HepG2 (cell line): Measurements from ENCODE around the gene THUMPD2. TPM values are rescaled to one million over a fixed set of nuclear protein-coding genes. Genes with fewer than 3 reads are reported as not detected.

Experiments used
- AHR ChIP-seq: IDR thresholded peaks from 2 replicates; pipeline ENCODE4 v1.6.1; 2018; ENCODE audit warnings: missing genetic modification reagents, missing compliant biosample characterization
- ASH2L ChIP-seq: fragments of 300-600, 200-600 bp; sonication (generic); IDR thresholded peaks from 2 replicates; pipeline ENCODE4 v1.7.0; 2017; ENCODE audit warnings: low read depth, mild to moderate bottlenecking, moderate library complexity, mixed read lengths, low read length; ENCODE audit not compliant: insufficient read length
- ATAD3A ChIP-seq: sonication (generic); formaldehyde crosslinking; IDR thresholded peaks from 2 replicates; pipeline ENCODE4 v1.4.0; 2020; ENCODE audit warnings: missing genetic modification reagents
- ELF3 ChIP-seq: IDR thresholded peaks from 2 replicates; pipeline ENCODE4 v1.6.1; 2016; ENCODE audit warnings: missing genetic modification reagents, missing compliant biosample characterization
- ELF4 ChIP-seq: sonication (generic); formaldehyde crosslinking; IDR thresholded peaks from 2 replicates; pipeline ENCODE4 v1.5.0; 2020; ENCODE audit warnings: missing genetic modification reagents, mild to moderate bottlenecking, moderate library complexity, borderline replicate concordance
- ETV5 ChIP-seq: IDR thresholded peaks from 2 replicates; pipeline ENCODE4 v1.6.1; 2018; ENCODE audit warnings: missing biosample characterization, missing genetic modification reagents, inconsistent platforms, borderline replicate concordance
- GPN1 ChIP-seq: sonication (generic); formaldehyde crosslinking; IDR thresholded peaks from 2 replicates; pipeline ENCODE4 v1.5.1; 2020; ENCODE audit warnings: missing genetic modification reagents, borderline replicate concordance
- HMGA1 ChIP-seq: sonication (generic); formaldehyde crosslinking; conservative IDR thresholded peaks from 2 replicates; pipeline ENCODE4 v1.4.0; 2020; ENCODE audit warnings: missing genetic modification reagents
- ISX ChIP-seq: sonication (generic); formaldehyde crosslinking; conservative IDR thresholded peaks from 2 replicates; pipeline ENCODE4 v1.5.0; 2020; ENCODE audit warnings: missing genetic modification reagents
- MEF2D ChIP-seq: sonication (generic); formaldehyde crosslinking; IDR thresholded peaks from 2 replicates; pipeline ENCODE4 v1.5.1; 2020; ENCODE audit warnings: mild to moderate bottlenecking, missing genetic modification reagents
- NR2F1 ChIP-seq, 2 experiments: fragments of 450-650 bp in 1 of 2; formaldehyde crosslinking in 1 of 2; IDR thresholded peaks; 2 replicates each; pipeline versions ENCODE4 v1.5.0 to v1.6.1; 2016 to 2020; ENCODE audit warnings: mild to moderate bottlenecking in 1 of 2, missing compliant biosample characterization in 1 of 2, missing genetic modification reagents in 1 of 2, moderate library complexity in 1 of 2
- PLRG1 ChIP-seq: fragments of 450-650 bp; conservative IDR thresholded peaks from 2 replicates; pipeline ENCODE4 v1.6.1; 2016
- TEF ChIP-seq: sonication (generic); formaldehyde crosslinking; IDR thresholded peaks from 2 replicates; pipeline ENCODE4 v1.5.0; 2020; ENCODE audit warnings: missing genetic modification reagents
- TGIF2 ChIP-seq: IDR thresholded peaks from 2 replicates; pipeline ENCODE4 v1.6.1; 2016; ENCODE audit warnings: control low read depth, missing compliant biosample characterization
- TRIM24 ChIP-seq: sonication (generic); formaldehyde crosslinking; IDR thresholded peaks from 2 replicates; pipeline ENCODE4 v1.8.0; 2022; ENCODE audit warnings: mild to moderate bottlenecking, missing genetic modification reagents
- XRCC5 ChIP-seq: fragments of 200-400 bp; formaldehyde crosslinking; optimal IDR thresholded peaks from 2 replicates; pipeline ENCODE3; 2017; ENCODE audit warnings: mild to moderate bottlenecking, low read length
- ZBTB14 ChIP-seq: sonication (generic); formaldehyde crosslinking; IDR thresholded peaks from 2 replicates; pipeline ENCODE4 v1.4.0; 2020; ENCODE audit warnings: missing genetic modification reagents
- ZBTB38 ChIP-seq: sonication (generic); formaldehyde crosslinking; IDR thresholded peaks from 2 replicates; pipeline ENCODE4 v1.5.1; 2020; ENCODE audit warnings: mild to moderate bottlenecking, missing genetic modification reagents
- ZFP82 ChIP-seq: sonication (generic); formaldehyde crosslinking; IDR thresholded peaks from 2 replicates; pipeline ENCODE4 v1.5.1; 2020; ENCODE audit warnings: mild to moderate bottlenecking, missing genetic modification reagents, borderline replicate concordance
- ZNF441 ChIP-seq: sonication (generic); formaldehyde crosslinking; IDR thresholded peaks from 2 replicates; pipeline ENCODE4 v1.7.0; 2021; ENCODE audit warnings: missing genetic modification reagents, borderline replicate concordance
- ZNF574 ChIP-seq: sonication (generic); formaldehyde crosslinking; IDR thresholded peaks from 2 replicates; pipeline ENCODE4 v1.4.0; 2020; ENCODE audit warnings: missing genetic modification reagents
- ZNF704 ChIP-seq: sonication (generic); formaldehyde crosslinking; IDR thresholded peaks from 2 replicates; pipeline ENCODE4 v1.8.1; 2023; ENCODE audit warnings: mild to moderate bottlenecking, inconsistent platforms, moderate library complexity, missing genetic modification reagents, borderline replicate concordance
- ZNF776 ChIP-seq: sonication (generic); formaldehyde crosslinking; IDR thresholded peaks from 2 replicates; pipeline ENCODE4 v1.4.0; 2020; ENCODE audit warnings: mild to moderate bottlenecking, missing genetic modification reagents
- ZSCAN20 ChIP-seq: sonication (generic); formaldehyde crosslinking; IDR thresholded peaks from 2 replicates; pipeline ENCODE4 v1.4.0; 2020; ENCODE audit warnings: missing genetic modification reagents, mild to moderate bottlenecking, borderline replicate concordance
- ZSCAN22 ChIP-seq: sonication (generic); formaldehyde crosslinking; IDR thresholded peaks from 2 replicates; pipeline ENCODE4 v1.4.0; 2020; ENCODE audit warnings: mild to moderate bottlenecking, missing genetic modification reagents
- polyA plus RNA-seq, 8 experiments: library from polyadenylated mRNA; depleted of rRNA in 3 of 8; stranded (reverse) in 7 of 8; unstranded in 1 of 8; fragments of >200 nt; fragmentation: Illumina TruSeq in 4 of 8; extraction: Trizol in 4 of 8; gene quantifications; 2 replicates each; pipeline versions ENCODE4 v1.2.1 to v1.2.3, GENCODE V29; 2011 to 2016; ENCODE audit warnings: low read depth in 4 of 8, missing spikeins in 1 of 8, mixed read lengths in 1 of 8; ENCODE audit not compliant: insufficient read depth in 1 of 8
- total RNA-seq, 5 experiments: library from RNA; depleted of rRNA; stranded (reverse); fragments of >200 nt; fragmentation: Illumina TruSeq; extraction: Trizol; gene quantifications; 2 replicates each; pipeline ENCODE4 v1.2.3, GENCODE V29; 2016; ENCODE audit warnings: low read depth in 1 of 5

THUMPD2 gene
- total and polyA plus RNA-seq, 2 of the 13 experiments (the other 11 are each of a cell fraction or from before 2014, with no cell fraction given), result 11.8 to 15.6 TPM

- TF ChIP-seq ZFP82 (0 out of 2 replicates have a peak, but pooled peaks have one; percentile 50), ZNF574 (CRISPR knock-in tag) (peak; percentile 88), ELF3 (CRISPR knock-in tag) (peak; percentile 78), ZNF441 (peak; percentile 92; the same call in 1 of the 2 replicates), ELF4 (CRISPR knock-in tag) (no peak), ASH2L (peak; percentile 98), ZSCAN20 (peak; percentile 81), TRIM24 (CRISPR knock-in tag) (no peak), ZBTB14 (peak; percentile 99), ISX (peak; percentile 91; the same call in 1 of the 2 replicates), ETV5 (CRISPR knock-in tag) (peak; percentile 75; the same call in 1 of the 2 replicates), AHR (peak; percentile 96), TEF (CRISPR knock-in tag) (peak; percentile 45; the same call in 1 of the 2 replicates), ZSCAN22 (peak; percentile 79), NR2F1 (CRISPR knock-in tag; IDR thresholded peaks at IDR 0.05) (0 out of 4 replicates have a peak, but pooled peaks of 1 of the 2 experiments have one; percentile 44), XRCC5 (peak; percentile 50), ATAD3A (CRISPR knock-in tag) (no peak), MEF2D (CRISPR knock-in tag) (0 out of 2 replicates have a peak, but pooled peaks have one; percentile 49), ZBTB38 (CRISPR knock-in tag) (peak; percentile 96), ZNF776 (CRISPR knock-in tag) (peak; percentile 99), PLRG1 (no peak), HMGA1 (CRISPR knock-in tag) (no peak), ZNF704 (CRISPR knock-in tag) (peak; percentile 97), GPN1 (CRISPR knock-in tag) (peak; percentile 82; the same call in 1 of the 2 replicates), TGIF2 (CRISPR knock-in tag) (0 out of 2 replicates have a peak, but pooled peaks have one; percentile 51)
Observed at GRCh38 chr2:39778775-39779340, at the start of gene THUMPD2 (continued).
